Activated B cell treated with CpG ODN at 0.5 μM for 24 hours (primary cell): ENCODE data around the gene GNPNAT1. TPM values are rescaled to one million over a fixed set of nuclear protein-coding genes. Genes with fewer than 3 reads are reported as not detected.

Experiments used
- ATAC-seq: fragments of 200-7000 bp; cut with Tn5 transposase; one replicate; pipeline ENCODE4 v1.10.0; 2021; ENCODE audit warnings: low read depth, mild to moderate bottlenecking, moderate library complexity
- CTCF ChIA-PET: fragments of 350-600 bp; sonication (Branson Sonifier 250); formaldehyde crosslinking; loops from one replicate; lab custom pipeline; 2021; ENCODE audit warnings: antibody characterized with exemption; lab: Charles Lee
- POLR2A ChIA-PET: fragments of 350-600 bp; sonication (Branson Sonifier 250); formaldehyde crosslinking; loops from one replicate; lab custom pipeline; 2021; ENCODE audit warnings: antibody characterized with exemption; lab: Charles Lee
- DNase-seq: peaks from one replicate; pipeline ENCODE4 v3.0.0; 2022
- H3K27ac Mint-ChIP-seq: one replicate; pipeline ENCODE4 v1.8.0; 2020; ENCODE audit warnings: mixed read lengths
- H3K27me3 Mint-ChIP-seq: one replicate; pipeline ENCODE4 v1.8.0; 2021; ENCODE audit warnings: mixed read lengths
- H3K36me3 Mint-ChIP-seq: one replicate; pipeline ENCODE4 v1.8.0; 2021; ENCODE audit warnings: low read depth, mixed read lengths
- H3K4me1 Mint-ChIP-seq: one replicate; pipeline ENCODE4 v1.8.0; 2021; ENCODE audit warnings: mixed read lengths
- H3K4me3 Mint-ChIP-seq: one replicate; pipeline ENCODE4 v1.8.0; 2020; ENCODE audit warnings: mild to moderate bottlenecking, mixed read lengths
- H3K9me3 Mint-ChIP-seq: one replicate; pipeline ENCODE4 v1.8.0; 2020; ENCODE audit warnings: mixed read lengths
- CTCF ChIP-seq: fragments of 200-600 bp; IDR thresholded peaks from one replicate; pipeline ENCODE4 v1.8.0; 2022; ENCODE audit warnings: antibody characterized with exemption, mild to moderate bottlenecking
- intact Hi-C: fragments of 100-400 bp; cut with micrococcal nuclease; formaldehyde crosslinking; loops from one replicate; pipeline ENCODE4 v1.15.1; 2024
- total RNA-seq: library from RNA; stranded (reverse); gene quantifications from 2 replicates; pipeline ENCODE4 v1.2.3, GENCODE V29; 2022

The GNPNAT1 gene
- total RNA-seq, 1 donor from 2014 or later: 9.7 TPM

DNA sequence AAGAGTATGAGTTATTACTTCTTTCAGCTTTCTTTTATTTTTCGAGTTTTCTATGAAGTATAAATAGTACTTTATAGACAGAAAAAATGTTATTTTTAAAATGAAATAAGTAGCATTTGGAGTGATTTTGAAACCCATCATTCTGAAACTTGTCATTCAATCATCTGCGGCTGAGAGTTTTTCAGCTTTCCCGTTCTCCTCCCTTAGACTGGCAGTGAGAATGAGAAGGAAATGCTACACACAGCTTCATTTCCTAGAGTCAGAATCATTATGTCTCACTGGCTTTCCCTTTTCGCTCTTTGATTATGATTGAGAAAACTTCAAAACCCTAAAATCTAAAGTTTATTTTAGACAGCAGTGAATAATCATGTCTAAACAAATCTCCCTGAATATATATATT lies 33.7 kb upstream of the GNPNAT1 start:
- CTCF ChIA-PET: interaction anchor here (0.6 to 2.4 kb wide), 7 partner anchors 10 to 1352 kb away, joined by 3 to 20 read pairs (median 5); no protein-coding TSS in a partner anchor
- H3K36me3 Mint-ChIP-seq: no peaks in the 10 kb centered on the region
- H3K4me1 Mint-ChIP-seq: no peaks in the 10 kb centered on the region
- peaks cover 2% of the 10 kb centered on the region for H3K27me3 Mint-ChIP-seq
- TF ChIP-seq CTCF: no peak
- intact Hi-C loops: no loop called here
- POLR2A ChIA-PET: interaction anchor here (0.7 kb wide), 1 partner anchor 131 kb away, joined by 7 read pairs; no protein-coding TSS in a partner anchor
- H3K4me3 Mint-ChIP-seq: no peak overlapping the region
- no peak overlapping the region for H3K27ac Mint-ChIP-seq
- no peak for ATAC-seq
- no peaks in the 10 kb centered on the region for H3K9me3 Mint-ChIP-seq
- DNase-seq: no peak

DNA sequence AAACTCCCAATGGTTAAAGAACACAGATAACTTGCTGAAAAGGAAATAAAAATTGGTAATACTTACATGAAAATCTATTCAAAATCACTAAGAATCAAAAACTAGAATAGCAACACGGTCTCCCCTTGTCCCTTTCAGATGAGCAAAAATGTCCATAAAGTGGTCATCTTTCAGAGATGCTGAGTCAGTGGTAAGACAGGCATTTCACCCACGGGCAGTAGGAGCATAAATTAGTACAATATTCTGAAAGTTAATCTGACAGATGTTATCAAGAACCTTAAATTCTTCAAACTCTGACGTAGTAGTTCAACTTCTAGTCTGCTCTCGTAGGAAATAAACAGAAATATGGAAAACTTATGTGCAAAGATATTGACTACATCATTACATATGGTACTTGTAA lies 33.1 kb upstream of the GNPNAT1 start:
- CTCF ChIA-PET: interaction anchor here (0.6 to 2.4 kb wide), 7 partner anchors 9 to 481 kb away, joined by 3 to 20 read pairs (median 5); no protein-coding TSS in a partner anchor
- Mint-ChIP-seq H3K27ac (no peak overlapping the region), H3K4me1 (no peaks in the 10 kb centered on the region), H3K27me3 (peaks cover 2% of the 10 kb centered on the region), H3K4me3 (no peak overlapping the region), H3K9me3 (no peaks in the 10 kb centered on the region), H3K36me3 (no peaks in the 10 kb centered on the region)
- DNase-seq (no peak), ATAC-seq (no peak)
- no peak for TF ChIP-seq CTCF
- POLR2A ChIA-PET: no interaction called here
- intact Hi-C loops: loop anchor here (5.0 kb wide), 1 partner anchor 1523 kb away; no protein-coding TSS in a partner anchor

DNA sequence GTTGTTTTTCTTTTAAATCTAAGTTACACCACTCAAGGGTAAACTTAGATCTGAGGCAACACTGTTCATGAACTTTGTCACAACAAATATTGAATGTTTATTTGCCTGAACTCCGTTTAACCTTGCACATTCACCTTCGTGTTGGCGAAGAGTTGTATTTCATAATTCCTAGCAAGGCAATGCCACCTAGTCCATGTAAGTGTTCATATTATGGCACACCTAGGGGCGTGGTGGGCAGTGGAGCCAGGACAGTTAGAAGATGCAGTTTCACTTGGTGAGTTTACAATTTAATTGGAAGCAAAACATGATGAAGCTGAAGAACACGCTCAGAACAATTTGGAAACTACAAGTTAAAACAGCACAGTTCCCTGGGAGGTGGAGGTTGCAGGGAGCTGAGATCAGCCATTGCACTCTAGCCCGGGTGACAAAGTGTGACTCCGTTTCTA lies 30.4 kb upstream of the GNPNAT1 start:
- Mint-ChIP-seq H3K9me3 (no peaks in the 10 kb centered on the region), H3K4me1 (no peaks in the 10 kb centered on the region), H3K36me3 (no peaks in the 10 kb centered on the region), H3K27me3 (peaks cover 2% of the 10 kb centered on the region), H3K4me3 (no peak overlapping the region), H3K27ac (no peak overlapping the region)
- ATAC-seq (no peak), DNase-seq (no peak)
- CTCF ChIA-PET: interaction anchor here (2.8 kb wide), 1 partner anchor 139 kb away, joined by 7 read pairs; no protein-coding TSS in a partner anchor
- POLR2A ChIA-PET: no interaction called here
- intact Hi-C loops: loop anchor here (5.0 kb wide), 1 partner anchor 1525 kb away; no protein-coding TSS in a partner anchor
- TF ChIP-seq CTCF: no peak

DNA sequence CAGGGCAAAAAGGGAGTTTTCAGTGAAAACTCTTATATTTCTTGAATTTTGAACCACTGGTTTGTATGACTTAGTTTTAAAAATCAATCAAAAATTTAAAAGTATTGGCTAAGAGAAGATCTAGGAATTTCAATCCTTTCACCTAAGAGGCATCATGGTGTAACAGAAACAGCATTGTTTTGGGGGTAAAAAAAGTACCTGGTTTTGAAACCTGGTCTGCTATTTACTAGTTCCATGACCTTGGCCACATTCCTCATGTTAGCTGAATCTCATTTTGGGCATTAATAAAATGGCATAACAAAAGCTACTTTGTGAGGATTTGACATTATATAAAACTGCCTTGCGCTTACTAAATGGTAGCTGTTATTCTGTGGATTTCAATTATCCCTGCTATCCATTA lies 16.7 kb upstream of the GNPNAT1 start:
- Mint-ChIP-seq H3K9me3 (no peaks in the 10 kb centered on the region), H3K27ac (no peak overlapping the region), H3K36me3 (no peaks in the 10 kb centered on the region), H3K4me3 (no peak overlapping the region), H3K4me1 (no peaks in the 10 kb centered on the region), H3K27me3 (no peaks in the 10 kb centered on the region)
- DNase-seq (no peak), ATAC-seq (no peak)
- TF ChIP-seq CTCF: no peak
- ChIA-PET CTCF (no interaction called here), POLR2A (interaction anchor here (0.6 kb wide), 1 partner anchor 25 kb away, joined by 5 read pairs; no protein-coding TSS in a partner anchor)
- intact Hi-C loops: no loop called here

- DNase-seq (no peak), ATAC-seq (no peak)
- Mint-ChIP-seq H3K27ac (no peak overlapping the region), H3K27me3 (no peaks in the 10 kb centered on the region), H3K36me3 (no peaks in the 10 kb centered on the region), H3K4me1 (peaks cover 6% of the 10 kb centered on the region), H3K9me3 (no peaks in the 10 kb centered on the region), H3K4me3 (no peak overlapping the region)
- ChIA-PET POLR2A (no interaction called here), CTCF (no interaction called here)
- TF ChIP-seq CTCF: no peak
- intact Hi-C loops: no loop called here
Observed at GRCh38 chr14:52806115-52806514, 14.7 kb upstream of the GNPNAT1 start.
